Activated CD8-positive, alpha-beta memory T cell treated with anti-CD3 and anti-CD28 coated beads for 1 hour (primary cell): ENCODE measurements around the gene KRTAP12-2.
"Not testable (repeated sequence)": the region's sequence is repeated elsewhere in the genome, so short reads cannot be mapped to it uniquely, and the experiment has no call there.

Experiments
- DNase-seq, 2 donors: peaks; one replicate each; pipeline ENCODE4 v3.0.0-alpha.2; 2020; ENCODE audit warnings: low read depth in 1 of 2; ENCODE audit errors: extremely low read depth in 1 of 2

KRTAP12-2 gene

GRCh38 chr21:44653656-44654575 lies 12.8 kb downstream of the KRTAP12-2 start:
- DNase-seq = peak; percentile 28 to 45

GRCh38 chr21:44653123-44653522 lies 13.6 kb downstream of the KRTAP12-2 start:
- no peak for DNase-seq

GRCh38 chr21:44650973-44651675 lies 15.6 kb downstream of the KRTAP12-2 start:
- no peak for DNase-seq

GRCh38 chr21:44650265-44650972 lies 16.3 kb downstream of the KRTAP12-2 start:
- DNase-seq = no peak

- no peak for DNase-seq
Observed at GRCh38 chr21:44649521-44650100, 17.1 kb downstream of the KRTAP12-2 start.

- DNase-seq = no peak
Observed at GRCh38 chr21:44648557-44649311, 18.0 kb downstream of the KRTAP12-2 start.

- no peak for DNase-seq
Observed at GRCh38 chr21:44647222-44647552, 19.5 kb downstream of the KRTAP12-2 start.

GRCh38 chr21:44646366-44647221 lies 20.1 kb downstream of the KRTAP12-2 start, which contains the start of gene KRTAP10-11:
TSS of gene KRTAP10-11 (plus strand) at chr21:44646414. CDS start at chr21:44646459, 45 bp downstream.
- not testable (repeated sequence) for DNase-seq

GRCh38 chr21:44644878-44645277 lies 21.8 kb downstream of the KRTAP12-2 start:
- DNase-seq = no peak

GRCh38 chr21:44643741-44644310 lies 22.9 kb downstream of the KRTAP12-2 start:
- DNase-seq = no peak

GRCh38 chr21:44640761-44641160 lies 26.0 kb downstream of the KRTAP12-2 start:
- DNase-seq = no peak

GRCh38 chr21:44639331-44639655 lies 27.4 kb downstream of the KRTAP12-2 start:
- DNase-seq = no peak

GRCh38 chr21:44638506-44639330 lies 28.0 kb downstream of the KRTAP12-2 start:
- not testable (repeated sequence) for DNase-seq

- not testable (repeated sequence) for DNase-seq
Observed at GRCh38 chr21:44637851-44638348, 28.8 kb downstream of the KRTAP12-2 start.

- DNase-seq = no peak
Observed at GRCh38 chr21:44637018-44637850, 29.5 kb downstream of the KRTAP12-2 start, which contains the start of gene KRTAP10-10. TSS of gene KRTAP10-10 (plus strand) at chr21:44637356. CDS start at chr21:44637418, 62 bp downstream.

- DNase-seq = no peak
Observed at GRCh38 chr21:44636209-44637017, 30.3 kb downstream of the KRTAP12-2 start.
